ENCODE results near the gene ZFC3H1.

Gene ZFC3H1

GRCh38 chr12:71655907-71656306 is 7.7 kb downstream of the ZFC3H1 start:
- H3K9ac ChIP-seq (ENCODE audit: low read depth in 1 of 2, low read length in 2 of 2) = no peak overlapping the region
- no peak overlapping the region for H3K27ac ChIP-seq (ENCODE audit: low read depth in 2 of 2, low read length in 2 of 2)
- no peaks in the 10 kb centered on the region for H3K27me3 ChIP-seq (ENCODE audit: control insufficient read depth in 2 of 2, insufficient read depth in 2 of 2, low read length in 2 of 2)
- H3K9me3 ChIP-seq (ENCODE audit: control insufficient read depth in 2 of 2, low read length in 2 of 2) = no peaks in the 10 kb centered on the region
- peaks cover 0 to 4% of the 10 kb centered on the region in 2 donors for H3K4me1 ChIP-seq (ENCODE audit: control insufficient read depth in 2 of 2, insufficient read depth in 2 of 2, low read length in 2 of 2)
- no peak overlapping the region for H3K4me3 ChIP-seq (ENCODE audit: low read length in 2 of 2)
- H3K36me3 ChIP-seq (ENCODE audit: control insufficient read depth in 2 of 2, insufficient read depth in 2 of 2, low read length in 2 of 2) = peaks cover 32 to 45% of the 10 kb centered on the region in 2 donors

- Histone ChIP-seq H3K27ac (ENCODE audit: low read depth in 2 of 2, low read length in 2 of 2) (no peak overlapping the region), H3K9me3 (ENCODE audit: control insufficient read depth in 2 of 2, low read length in 2 of 2) (no peaks in the 10 kb centered on the region), H3K4me1 (ENCODE audit: control insufficient read depth in 2 of 2, insufficient read depth in 2 of 2, low read length in 2 of 2) (peaks cover 0 to 4% of the 10 kb centered on the region in 2 donors), H3K36me3 (ENCODE audit: control insufficient read depth in 2 of 2, insufficient read depth in 2 of 2, low read length in 2 of 2) (peaks cover 33 to 45% of the 10 kb centered on the region in 2 donors), H3K27me3 (ENCODE audit: control insufficient read depth in 2 of 2, insufficient read depth in 2 of 2, low read length in 2 of 2) (no peaks in the 10 kb centered on the region), H3K4me3 (ENCODE audit: low read length in 2 of 2) (no peak overlapping the region), H3K9ac (ENCODE audit: low read depth in 1 of 2, low read length in 2 of 2) (no peak overlapping the region)
These were observed 8.2 kb downstream of the ZFC3H1 start for GRCh38 chr12:71655495-71655894.

DNA sequence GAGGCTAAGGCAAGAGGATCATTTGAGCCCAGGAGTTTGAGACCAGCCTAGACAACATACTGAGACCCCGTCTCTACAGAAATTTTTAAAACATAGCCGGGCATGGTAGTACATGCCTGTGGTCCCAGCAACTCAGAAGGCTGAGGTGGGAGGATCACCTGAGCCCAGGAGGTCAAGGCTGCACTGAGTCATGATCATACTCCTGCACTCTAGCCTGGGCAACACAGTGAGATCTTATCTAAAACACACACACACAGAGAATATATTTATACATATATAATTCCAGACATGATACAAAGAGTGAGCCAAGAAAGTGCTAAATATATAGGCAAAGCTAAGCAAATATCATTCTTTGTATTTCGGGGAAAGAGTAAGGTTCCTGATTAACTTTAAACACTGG is 9.4 kb downstream of the ZFC3H1 start:
- Histone ChIP-seq H3K9ac (ENCODE audit: low read depth in 1 of 2, low read length in 2 of 2) (no peak overlapping the region), H3K4me1 (ENCODE audit: control insufficient read depth in 2 of 2, insufficient read depth in 2 of 2, low read length in 2 of 2) (peaks cover 0 to 4% of the 10 kb centered on the region in 2 donors), H3K4me3 (ENCODE audit: low read length in 2 of 2) (no peak overlapping the region), H3K9me3 (ENCODE audit: control insufficient read depth in 2 of 2, low read length in 2 of 2) (no peaks in the 10 kb centered on the region), H3K27me3 (ENCODE audit: control insufficient read depth in 2 of 2, insufficient read depth in 2 of 2, low read length in 2 of 2) (no peaks in the 10 kb centered on the region), H3K36me3 (ENCODE audit: control insufficient read depth in 2 of 2, insufficient read depth in 2 of 2, low read length in 2 of 2) (peaks cover 37 to 41% of the 10 kb centered on the region in 2 donors), H3K27ac (ENCODE audit: low read depth in 2 of 2, low read length in 2 of 2) (no peak overlapping the region)

- H3K9ac ChIP-seq (ENCODE audit: low read depth in 1 of 2, low read length in 2 of 2) = no peak overlapping the region
- H3K4me3 ChIP-seq (ENCODE audit: low read length in 2 of 2) = no peak overlapping the region
- no peak overlapping the region for H3K27ac ChIP-seq (ENCODE audit: low read depth in 2 of 2, low read length in 2 of 2)
- H3K27me3 ChIP-seq (ENCODE audit: control insufficient read depth in 2 of 2, insufficient read depth in 2 of 2, low read length in 2 of 2) = no peaks in the 10 kb centered on the region
- H3K4me1 ChIP-seq (ENCODE audit: control insufficient read depth in 2 of 2, insufficient read depth in 2 of 2, low read length in 2 of 2) = peaks cover 0 to 4% of the 10 kb centered on the region in 2 donors
- peaks cover 31 to 32% of the 10 kb centered on the region in 2 donors for H3K36me3 ChIP-seq (ENCODE audit: control insufficient read depth in 2 of 2, insufficient read depth in 2 of 2, low read length in 2 of 2)
- H3K9me3 ChIP-seq (ENCODE audit: control insufficient read depth in 2 of 2, low read length in 2 of 2) = no peaks in the 10 kb centered on the region
These were observed 10.5 kb downstream of the ZFC3H1 start for GRCh38 chr12:71653137-71653536.

DNA sequence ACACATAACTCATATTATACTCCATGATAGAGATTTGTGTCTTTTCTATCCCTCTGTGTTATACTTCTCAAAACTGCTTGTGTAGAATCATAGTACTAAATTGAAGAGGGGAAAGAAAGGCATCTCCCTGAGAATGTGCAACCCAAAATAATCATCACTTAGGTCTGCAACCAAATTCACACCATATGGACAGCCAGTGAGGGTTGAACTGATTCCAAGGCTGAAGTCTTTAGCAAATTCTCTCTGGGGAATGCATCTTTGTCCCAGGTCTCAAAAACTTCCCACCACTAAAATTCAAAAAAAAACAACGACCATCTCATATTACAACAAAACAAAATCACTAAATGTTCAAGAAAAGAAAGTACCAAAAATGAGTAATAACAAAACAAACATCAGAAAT is 11.0 kb downstream of the ZFC3H1 start:
- Histone ChIP-seq H3K4me1 (ENCODE audit: control insufficient read depth in 2 of 2, insufficient read depth in 2 of 2, low read length in 2 of 2) (peaks cover 0 to 4% of the 10 kb centered on the region in 2 donors), H3K4me3 (ENCODE audit: low read length in 2 of 2) (no peak overlapping the region), H3K9ac (ENCODE audit: low read depth in 1 of 2, low read length in 2 of 2) (no peak overlapping the region), H3K27ac (ENCODE audit: low read depth in 2 of 2, low read length in 2 of 2) (no peak overlapping the region), H3K27me3 (ENCODE audit: control insufficient read depth in 2 of 2, insufficient read depth in 2 of 2, low read length in 2 of 2) (no peaks in the 10 kb centered on the region), H3K36me3 (ENCODE audit: control insufficient read depth in 2 of 2, insufficient read depth in 2 of 2, low read length in 2 of 2) (peaks cover 30 to 33% of the 10 kb centered on the region in 2 donors), H3K9me3 (ENCODE audit: control insufficient read depth in 2 of 2, low read length in 2 of 2) (no peaks in the 10 kb centered on the region)

- Histone ChIP-seq H3K36me3 (ENCODE audit: control insufficient read depth in 2 of 2, insufficient read depth in 2 of 2, low read length in 2 of 2) (peaks cover 32 to 47% of the 10 kb centered on the region in 2 donors), H3K27ac (ENCODE audit: low read depth in 2 of 2, low read length in 2 of 2) (no peak overlapping the region), H3K27me3 (ENCODE audit: control insufficient read depth in 2 of 2, insufficient read depth in 2 of 2, low read length in 2 of 2) (no peaks in the 10 kb centered on the region), H3K4me3 (ENCODE audit: low read length in 2 of 2) (no peak overlapping the region), H3K4me1 (ENCODE audit: control insufficient read depth in 2 of 2, insufficient read depth in 2 of 2, low read length in 2 of 2) (no peaks in the 10 kb centered on the region), H3K9ac (ENCODE audit: low read depth in 1 of 2, low read length in 2 of 2) (no peak overlapping the region), H3K9me3 (ENCODE audit: control insufficient read depth in 2 of 2, low read length in 2 of 2) (no peaks in the 10 kb centered on the region)
These were observed 14.2 kb downstream of the ZFC3H1 start for GRCh38 chr12:71649401-71649800.

- Histone ChIP-seq H3K27ac (ENCODE audit: low read depth in 2 of 2, low read length in 2 of 2) (no peak overlapping the region), H3K4me3 (ENCODE audit: low read length in 2 of 2) (no peak overlapping the region), H3K27me3 (ENCODE audit: control insufficient read depth in 2 of 2, insufficient read depth in 2 of 2, low read length in 2 of 2) (no peaks in the 10 kb centered on the region), H3K36me3 (ENCODE audit: control insufficient read depth in 2 of 2, insufficient read depth in 2 of 2, low read length in 2 of 2) (peaks cover 36 to 49% of the 10 kb centered on the region in 2 donors), H3K9ac (ENCODE audit: low read depth in 1 of 2, low read length in 2 of 2) (no peak overlapping the region), H3K9me3 (ENCODE audit: control insufficient read depth in 2 of 2, low read length in 2 of 2) (no peaks in the 10 kb centered on the region), H3K4me1 (ENCODE audit: control insufficient read depth in 2 of 2, insufficient read depth in 2 of 2, low read length in 2 of 2) (no peaks in the 10 kb centered on the region)
These were observed 15.1 kb downstream of the ZFC3H1 start for GRCh38 chr12:71648537-71648936.

- Histone ChIP-seq H3K9me3 (ENCODE audit: control insufficient read depth in 2 of 2, low read length in 2 of 2) (no peaks in the 10 kb centered on the region), H3K9ac (ENCODE audit: low read depth in 1 of 2, low read length in 2 of 2) (no peak overlapping the region), H3K4me3 (ENCODE audit: low read length in 2 of 2) (no peak overlapping the region), H3K27me3 (ENCODE audit: control insufficient read depth in 2 of 2, insufficient read depth in 2 of 2, low read length in 2 of 2) (no peaks in the 10 kb centered on the region), H3K36me3 (ENCODE audit: control insufficient read depth in 2 of 2, insufficient read depth in 2 of 2, low read length in 2 of 2) (peaks cover 45 to 59% of the 10 kb centered on the region in 2 donors), H3K4me1 (ENCODE audit: control insufficient read depth in 2 of 2, insufficient read depth in 2 of 2, low read length in 2 of 2) (no peaks in the 10 kb centered on the region), H3K27ac (ENCODE audit: low read depth in 2 of 2, low read length in 2 of 2) (no peak overlapping the region)
These were observed 17.1 kb downstream of the ZFC3H1 start for GRCh38 chr12:71646512-71646911.

- Histone ChIP-seq H3K4me3 (ENCODE audit: low read length in 2 of 2) (no peak overlapping the region), H3K27ac (ENCODE audit: low read depth in 2 of 2, low read length in 2 of 2) (no peak overlapping the region), H3K27me3 (ENCODE audit: control insufficient read depth in 2 of 2, insufficient read depth in 2 of 2, low read length in 2 of 2) (no peaks in the 10 kb centered on the region), H3K9ac (ENCODE audit: low read depth in 1 of 2, low read length in 2 of 2) (no peak overlapping the region), H3K36me3 (ENCODE audit: control insufficient read depth in 2 of 2, insufficient read depth in 2 of 2, low read length in 2 of 2) (peaks cover 53 to 66% of the 10 kb centered on the region in 2 donors), H3K9me3 (ENCODE audit: control insufficient read depth in 2 of 2, low read length in 2 of 2) (no peaks in the 10 kb centered on the region), H3K4me1 (ENCODE audit: control insufficient read depth in 2 of 2, insufficient read depth in 2 of 2, low read length in 2 of 2) (no peaks in the 10 kb centered on the region)
These were observed 18.4 kb downstream of the ZFC3H1 start for GRCh38 chr12:71645268-71645667.

- Histone ChIP-seq H3K4me1 (ENCODE audit: control insufficient read depth in 2 of 2, insufficient read depth in 2 of 2, low read length in 2 of 2) (no peaks in the 10 kb centered on the region), H3K4me3 (ENCODE audit: low read length in 2 of 2) (no peak overlapping the region), H3K36me3 (ENCODE audit: control insufficient read depth in 2 of 2, insufficient read depth in 2 of 2, low read length in 2 of 2) (peaks cover 63 to 69% of the 10 kb centered on the region in 2 donors), H3K9ac (ENCODE audit: low read depth in 1 of 2, low read length in 2 of 2) (no peak overlapping the region), H3K27ac (ENCODE audit: low read depth in 2 of 2, low read length in 2 of 2) (no peak overlapping the region), H3K27me3 (ENCODE audit: control insufficient read depth in 2 of 2, insufficient read depth in 2 of 2, low read length in 2 of 2) (no peaks in the 10 kb centered on the region), H3K9me3 (ENCODE audit: control insufficient read depth in 2 of 2, low read length in 2 of 2) (no peaks in the 10 kb centered on the region)
These were observed 21.4 kb downstream of the ZFC3H1 start for GRCh38 chr12:71642264-71642663.

GRCh38 chr12:71641390-71641789 is 22.3 kb downstream of the ZFC3H1 start:
- no peaks in the 10 kb centered on the region for H3K9me3 ChIP-seq (ENCODE audit: control insufficient read depth in 2 of 2, low read length in 2 of 2)
- H3K27ac ChIP-seq (ENCODE audit: low read depth in 2 of 2, low read length in 2 of 2) = no peak overlapping the region
- no peaks in the 10 kb centered on the region for H3K4me1 ChIP-seq (ENCODE audit: control insufficient read depth in 2 of 2, insufficient read depth in 2 of 2, low read length in 2 of 2)
- H3K36me3 ChIP-seq (ENCODE audit: control insufficient read depth in 2 of 2, insufficient read depth in 2 of 2, low read length in 2 of 2) = peaks cover 62 to 70% of the 10 kb centered on the region in 2 donors
- H3K4me3 ChIP-seq (ENCODE audit: low read length in 2 of 2) = no peak overlapping the region
- no peak overlapping the region for H3K9ac ChIP-seq (ENCODE audit: low read depth in 1 of 2, low read length in 2 of 2)
- no peaks in the 10 kb centered on the region for H3K27me3 ChIP-seq (ENCODE audit: control insufficient read depth in 2 of 2, insufficient read depth in 2 of 2, low read length in 2 of 2)
